ENCODE measurements around the gene CAPN9.
"Not testable (repeated sequence)": the region's sequence is repeated elsewhere in the genome, so short reads cannot be mapped to it uniquely, and the experiment has no call there.

The CAPN9 gene

GRCh38 chr1:230844561-230844960, 97.4 kb downstream of the CAPN9 start:
- TF ChIP-seq SNAI2 (CRISPR knock-in tag; IDR thresholded peaks at IDR 0.05) (no peak), CREB5 (CRISPR knock-in tag; IDR thresholded peaks at IDR 0.05; ENCODE audit: low read depth) (no peak), ZFP3 (CRISPR knock-in tag; IDR thresholded peaks at IDR 0.05) (no peak), POU6F1 (CRISPR knock-in tag; IDR thresholded peaks at IDR 0.05; ENCODE audit: borderline replicate concordance, low read depth) (no peak), RARB (CRISPR knock-in tag; IDR thresholded peaks at IDR 0.05) (no peak), GLIS3 (CRISPR knock-in tag; IDR thresholded peaks at IDR 0.05) (no peak), PPARA (CRISPR knock-in tag; IDR thresholded peaks at IDR 0.05; ENCODE audit: borderline replicate concordance) (no peak), TOX (CRISPR knock-in tag; IDR thresholded peaks at IDR 0.05; ENCODE audit: borderline replicate concordance) (no peak), CSRNP3 (CRISPR knock-in tag; IDR thresholded peaks at IDR 0.05) (no peak), ISL1 (CRISPR knock-in tag; IDR thresholded peaks at IDR 0.05) (no peak)
- no peak for ATAC-seq

- ATAC-seq, result not testable (repeated sequence)
Observed at GRCh38 chr1:230845184-230845583, 98.0 kb downstream of the CAPN9 start.

- ATAC-seq, result no peak
- TF ChIP-seq POU6F1 (CRISPR knock-in tag; IDR thresholded peaks at IDR 0.05; ENCODE audit: borderline replicate concordance, low read depth) (no peak), CSRNP3 (CRISPR knock-in tag; IDR thresholded peaks at IDR 0.05) (no peak), PATZ1 (CRISPR knock-in tag; IDR thresholded peaks at IDR 0.05; ENCODE audit: borderline replicate concordance) (no peak), ARNTL (CRISPR knock-in tag; IDR thresholded peaks at IDR 0.05; ENCODE audit: borderline replicate concordance, low read depth) (no peak), SNAI2 (CRISPR knock-in tag; IDR thresholded peaks at IDR 0.05) (no peak), ZNF8 (CRISPR knock-in tag; IDR thresholded peaks at IDR 0.05) (no peak)
Observed at GRCh38 chr1:230848235-230848634, 101.0 kb downstream of the CAPN9 start.

GRCh38 chr1:230849451-230850224, 102.5 kb downstream of the CAPN9 start:
- peak; percentile 82 for ATAC-seq
- TF ChIP-seq CSDC2 (CRISPR knock-in tag; IDR thresholded peaks at IDR 0.05) (peak; percentile 55; the same call in 1 of the 2 replicates), ISL1 (CRISPR knock-in tag; IDR thresholded peaks at IDR 0.05) (peak; percentile 81), POU6F1 (CRISPR knock-in tag; IDR thresholded peaks at IDR 0.05; ENCODE audit: borderline replicate concordance, low read depth) (0 out of 2 replicates have a peak, but pooled peaks have one; percentile 32), PATZ1 (CRISPR knock-in tag; IDR thresholded peaks at IDR 0.05; ENCODE audit: borderline replicate concordance) (no peak), ZFP3 (CRISPR knock-in tag; IDR thresholded peaks at IDR 0.05) (0 out of 2 replicates have a peak, but pooled peaks have one; percentile 16)
